ENCODE data around the gene CATSPERD.

CATSPERD gene

DNA sequence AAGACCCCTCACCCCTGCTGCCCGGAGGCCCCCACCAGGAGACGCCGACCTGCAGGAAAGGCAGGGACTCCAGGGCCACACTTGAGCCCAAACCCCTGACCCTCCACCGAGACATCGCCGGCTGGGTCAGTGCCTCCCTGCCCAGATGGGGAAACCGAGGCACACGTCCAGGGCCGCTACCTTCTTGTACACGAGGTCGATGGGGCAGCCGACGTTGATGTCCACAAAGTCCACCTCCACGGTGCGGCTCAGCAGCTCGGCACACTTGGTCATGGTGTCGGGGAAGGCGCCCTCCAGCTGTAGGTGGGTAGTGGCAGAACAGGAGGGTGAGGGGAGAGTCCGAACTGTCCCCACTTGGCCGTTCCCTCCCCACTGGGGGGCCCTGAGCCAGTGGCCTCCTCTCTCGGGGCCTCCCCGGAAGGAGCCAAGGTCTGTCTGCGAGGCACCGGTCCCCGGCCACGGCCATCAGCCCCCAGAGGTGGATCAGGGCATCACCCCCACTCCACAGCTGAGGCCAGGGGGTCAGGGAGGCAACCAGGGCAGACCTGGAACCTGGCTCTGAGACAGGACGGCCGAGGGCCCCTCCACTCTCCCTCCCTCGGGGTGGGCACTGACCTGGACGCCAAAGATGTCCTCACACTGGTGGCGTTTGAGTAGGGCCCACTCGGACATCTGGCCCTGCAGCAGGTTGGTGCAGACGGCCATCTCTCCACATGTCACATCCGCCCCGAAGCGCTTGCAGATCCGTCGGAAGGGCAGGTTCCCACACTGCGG, 67.2 kb downstream of the CATSPERD start:
- DNase-seq (ENCODE audit: low read depth): no peak

DNA sequence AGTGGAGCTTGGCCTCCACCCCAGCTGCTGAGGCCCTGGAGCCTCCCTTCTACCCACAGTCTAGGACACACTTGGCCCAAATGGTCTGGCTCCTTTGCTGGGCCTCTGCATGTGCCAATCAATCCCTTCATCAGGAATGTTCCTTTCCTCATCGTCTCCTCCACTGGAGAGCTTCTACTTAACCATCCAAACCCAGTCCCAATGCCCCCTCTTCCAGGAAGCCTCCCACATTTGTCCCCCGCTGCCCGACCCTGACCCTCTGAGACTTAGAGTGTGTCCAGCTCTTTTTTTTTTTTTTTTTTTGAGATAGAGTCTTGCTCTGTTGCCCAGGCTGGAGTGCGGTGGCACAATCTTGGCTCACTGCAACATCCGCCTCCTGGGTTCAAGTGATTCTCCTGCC, 68.0 kb downstream of the CATSPERD start:
- no peak for DNase-seq (ENCODE audit: low read depth)

DNA sequence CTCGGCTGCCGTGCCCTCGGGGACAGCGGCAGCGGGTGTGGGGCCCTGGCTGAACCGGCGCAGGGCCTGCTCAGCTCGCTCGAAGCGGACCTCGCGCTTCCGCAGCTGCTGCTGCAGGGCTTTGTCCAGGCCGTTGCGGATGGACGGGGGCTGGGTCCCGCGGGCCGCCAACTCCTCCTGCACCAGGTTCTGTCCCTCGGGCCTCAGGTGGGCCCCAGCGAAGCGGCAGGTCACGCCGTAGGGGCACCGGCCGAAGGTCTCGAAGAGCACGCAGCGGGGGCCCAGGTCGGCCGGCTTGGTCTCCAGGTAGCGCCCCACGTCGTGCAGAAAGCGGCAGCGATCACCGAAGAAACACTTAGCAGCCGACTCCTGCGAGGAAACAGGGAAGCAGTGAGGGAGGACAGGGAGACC, 68.9 kb downstream of the CATSPERD start:
- no peak for DNase-seq (ENCODE audit: low read depth)

DNA sequence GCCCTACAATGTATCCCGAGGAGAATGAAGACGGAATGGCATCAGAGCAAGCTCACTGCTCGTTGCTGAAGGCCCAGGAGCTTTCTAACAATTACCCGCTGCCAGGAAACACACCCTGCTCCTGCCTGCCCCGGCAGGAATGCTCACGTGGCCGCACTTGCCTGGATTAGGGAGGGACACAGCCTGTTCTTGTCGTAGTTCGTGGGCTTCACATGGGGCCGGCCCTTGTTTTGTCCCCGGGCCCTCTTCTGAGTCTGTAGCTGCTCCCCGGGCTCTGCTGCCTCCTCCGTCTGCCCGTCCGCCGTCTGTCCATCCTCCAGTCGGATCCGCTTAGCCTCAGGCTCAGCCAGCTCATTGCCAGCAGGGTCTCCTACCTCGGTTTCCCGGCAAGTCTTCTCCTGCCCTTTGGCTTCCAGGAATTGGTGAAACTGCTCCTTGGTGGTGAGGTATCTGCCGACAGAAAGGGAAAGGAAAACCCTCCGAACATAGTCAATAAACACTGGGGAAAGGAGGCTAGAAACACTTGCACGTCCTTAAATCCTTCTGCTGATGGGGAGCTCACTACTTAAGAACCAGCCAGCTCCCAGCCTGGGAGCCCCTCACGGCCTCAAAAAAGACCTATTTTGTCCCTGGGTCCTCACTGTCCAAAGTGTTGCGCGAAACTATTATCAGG, 69.6 kb downstream of the CATSPERD start:
- DNase-seq (ENCODE audit: low read depth): no peak

DNA sequence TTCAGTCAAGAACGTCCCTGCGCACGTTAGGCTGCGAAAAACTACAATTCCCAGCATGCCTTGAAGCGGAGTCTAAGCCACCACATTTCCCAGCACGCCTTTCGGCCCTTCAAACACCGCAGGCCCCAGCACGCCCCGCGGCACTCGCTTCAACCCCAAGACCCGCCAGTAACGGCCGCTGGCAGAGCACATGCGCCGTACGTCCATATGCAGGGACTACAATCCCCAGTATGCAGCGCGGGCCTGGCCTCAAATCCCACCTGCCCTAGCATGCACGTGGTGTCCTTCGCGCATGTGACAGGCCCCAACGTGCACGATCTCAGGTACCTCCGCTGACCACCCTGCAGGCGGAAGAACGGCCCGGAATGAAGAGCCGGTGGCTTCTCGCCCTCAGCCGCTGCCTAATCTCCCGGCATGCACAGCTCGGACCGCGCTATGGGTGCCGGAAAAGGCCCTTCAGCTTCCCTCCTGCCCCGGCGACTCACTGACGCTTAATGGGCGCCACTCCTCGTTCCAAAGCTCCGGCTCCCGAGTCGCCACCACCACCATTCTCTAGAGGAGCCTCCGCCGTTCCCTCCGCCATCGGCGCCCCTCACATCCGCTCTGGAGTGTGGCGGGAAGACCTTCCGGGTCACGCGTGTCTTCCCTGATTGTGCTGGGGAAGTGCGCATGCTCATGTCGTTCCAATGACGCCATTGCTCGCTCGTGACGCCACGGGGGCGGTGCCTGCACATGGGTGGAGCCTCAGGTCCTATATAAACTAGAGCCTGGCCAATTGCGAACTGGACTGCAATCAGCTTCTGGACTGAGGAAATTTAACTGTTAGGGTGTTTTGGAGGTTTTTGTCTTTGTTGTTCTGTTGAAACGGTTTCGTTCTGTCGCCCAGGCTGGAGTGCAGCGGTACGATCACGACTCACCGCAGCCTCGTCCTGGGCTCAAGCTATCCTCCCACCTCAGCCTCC, 70.4 kb downstream of the CATSPERD start, which contains the start of gene DUS3L:
Gene DUS3L (minus strand): TSS at position 605 of the 962 bp plus-strand sequence. CDS start 22 bp downstream, at position 583.
- peak; percentile 90 for DNase-seq (ENCODE audit: low read depth)

DNA sequence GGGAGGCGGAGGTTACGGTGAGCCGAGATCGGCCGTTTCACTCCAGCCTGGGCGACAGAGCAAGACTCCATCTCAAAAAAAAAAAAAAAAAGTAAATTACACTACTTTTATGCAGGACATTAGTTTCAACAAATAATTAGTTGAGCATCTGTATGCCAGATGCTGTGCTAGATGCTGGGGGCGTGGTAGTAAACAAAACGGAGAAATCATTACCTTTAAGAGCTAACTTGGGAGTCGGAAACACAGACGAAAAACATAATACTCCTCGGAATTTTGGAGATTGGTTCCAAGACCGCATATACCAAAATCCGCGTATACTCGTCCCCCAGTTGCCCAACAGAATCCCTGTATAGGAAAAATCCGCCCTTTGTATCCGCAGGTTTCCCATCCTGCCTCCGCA, 71.8 kb downstream of the CATSPERD start:
- no peak for DNase-seq (ENCODE audit: low read depth)

DNA sequence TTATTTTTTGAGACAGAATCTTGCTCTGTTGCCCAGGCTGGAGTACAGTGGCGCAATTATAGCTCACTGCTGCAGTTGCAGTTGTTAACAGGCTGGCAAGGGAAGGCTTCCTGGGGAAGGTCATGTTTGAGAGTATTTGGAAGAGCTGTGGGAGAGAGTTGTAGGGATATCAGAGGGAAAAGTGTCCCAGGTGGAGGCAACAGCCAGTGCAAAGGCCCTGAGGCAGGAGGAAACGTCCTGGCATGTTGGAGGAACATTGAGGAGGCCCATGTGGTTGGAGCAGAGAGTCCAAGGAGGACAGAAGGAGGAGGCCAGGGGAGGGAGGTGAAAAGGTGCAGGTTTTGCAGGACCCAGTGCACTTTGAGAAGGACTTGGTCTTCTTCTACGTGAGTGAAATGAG, 72.8 kb downstream of the CATSPERD start:
- no peak for DNase-seq (ENCODE audit: low read depth)

DNA sequence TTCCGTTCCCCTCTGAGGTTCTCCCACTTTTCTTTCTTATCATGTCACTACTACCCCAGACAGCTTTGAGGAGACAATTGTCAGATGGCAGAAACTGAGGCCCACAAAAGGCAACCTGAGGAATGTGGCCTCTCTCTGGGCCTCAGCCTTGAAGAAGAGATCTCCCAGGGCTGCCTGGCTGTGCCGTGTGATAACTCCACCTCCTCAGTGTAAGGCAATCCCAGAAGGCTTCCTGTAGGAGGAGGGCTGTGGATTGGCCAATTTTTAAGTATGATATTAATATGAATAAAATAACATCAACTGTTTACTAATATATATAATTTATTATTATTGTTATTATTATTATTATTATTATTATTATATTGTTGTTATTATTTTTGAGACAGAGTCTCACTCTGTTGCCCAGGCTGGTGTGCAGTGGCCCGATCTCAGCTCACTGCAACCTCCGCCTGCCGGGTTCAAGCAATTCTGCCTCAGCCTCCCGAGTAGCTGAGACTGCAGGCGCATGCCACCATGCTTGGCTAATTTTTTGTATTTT, 75.0 kb downstream of the CATSPERD start:
- DNase-seq (ENCODE audit: low read depth): no peak

DNA sequence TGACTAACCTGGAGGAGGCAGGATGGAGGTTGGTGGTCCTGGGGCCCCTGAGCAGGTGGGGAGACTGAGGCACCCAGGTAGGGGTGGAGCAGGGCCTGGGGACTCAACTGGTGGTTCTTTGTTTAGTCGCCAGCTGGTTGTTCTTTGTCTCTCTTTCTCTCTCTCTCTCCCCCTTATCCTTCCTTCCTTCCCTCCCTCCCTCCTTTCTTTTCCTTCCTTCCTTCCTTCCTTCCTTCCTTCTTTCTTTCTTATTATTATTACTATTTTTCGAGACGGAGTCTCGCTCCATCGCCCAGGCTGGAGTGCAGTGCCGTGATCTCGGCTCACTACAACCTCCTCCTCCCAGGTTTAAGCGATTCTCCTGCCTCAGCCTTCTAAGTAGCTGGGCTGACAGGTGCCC, 77.8 kb downstream of the CATSPERD start:
- DNase-seq (ENCODE audit: low read depth): no peak

DNA sequence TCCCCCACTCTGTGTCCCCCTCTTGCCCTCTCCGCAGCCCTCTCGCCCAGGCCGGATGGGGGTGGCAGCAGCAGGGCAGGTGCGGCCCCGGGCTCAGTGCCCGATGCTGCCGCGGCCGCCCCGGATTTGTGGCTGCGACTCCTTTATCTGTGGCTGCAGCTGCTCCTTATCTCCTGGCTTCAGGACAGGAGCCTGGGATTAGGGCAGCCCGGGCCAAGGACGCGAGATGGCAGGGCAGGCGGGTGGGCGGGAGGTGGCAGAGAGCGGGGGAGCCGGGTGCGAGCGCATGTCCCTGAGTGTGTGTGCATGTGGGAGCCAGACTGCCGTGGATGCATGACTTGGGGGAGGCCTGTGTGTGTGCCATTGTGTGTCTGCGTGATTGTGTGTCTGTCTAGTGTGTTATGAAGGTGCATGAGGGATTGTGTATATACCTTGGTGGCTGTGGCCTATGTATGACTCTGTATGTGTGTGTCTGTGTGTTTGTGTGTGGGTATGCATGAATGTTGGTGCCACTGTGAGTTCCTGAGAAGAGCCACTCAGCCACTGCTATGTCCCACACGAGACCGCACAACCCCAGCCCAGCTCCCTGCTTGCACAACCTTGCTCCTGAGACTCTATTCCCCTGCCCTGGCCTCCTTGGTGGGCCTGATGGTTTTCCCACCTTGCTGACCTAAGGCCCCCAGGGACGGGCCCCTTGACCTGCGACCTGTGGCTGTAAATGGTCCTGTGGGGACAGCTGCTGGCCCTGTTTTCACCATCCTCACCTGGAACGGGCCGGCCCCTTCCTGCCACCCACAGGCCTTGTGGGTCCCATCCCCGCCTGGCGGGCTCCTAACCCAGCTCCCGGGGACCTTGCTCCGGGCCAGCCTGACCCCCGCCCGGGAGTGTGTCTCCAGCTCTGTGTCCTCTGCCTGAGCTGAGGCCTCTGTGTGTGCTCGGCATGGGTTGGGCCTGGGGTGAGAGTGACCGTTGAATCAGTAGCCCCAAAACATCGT, 79.1 kb downstream of the CATSPERD start:
- DNase-seq (ENCODE audit: low read depth): no peak

DNA sequence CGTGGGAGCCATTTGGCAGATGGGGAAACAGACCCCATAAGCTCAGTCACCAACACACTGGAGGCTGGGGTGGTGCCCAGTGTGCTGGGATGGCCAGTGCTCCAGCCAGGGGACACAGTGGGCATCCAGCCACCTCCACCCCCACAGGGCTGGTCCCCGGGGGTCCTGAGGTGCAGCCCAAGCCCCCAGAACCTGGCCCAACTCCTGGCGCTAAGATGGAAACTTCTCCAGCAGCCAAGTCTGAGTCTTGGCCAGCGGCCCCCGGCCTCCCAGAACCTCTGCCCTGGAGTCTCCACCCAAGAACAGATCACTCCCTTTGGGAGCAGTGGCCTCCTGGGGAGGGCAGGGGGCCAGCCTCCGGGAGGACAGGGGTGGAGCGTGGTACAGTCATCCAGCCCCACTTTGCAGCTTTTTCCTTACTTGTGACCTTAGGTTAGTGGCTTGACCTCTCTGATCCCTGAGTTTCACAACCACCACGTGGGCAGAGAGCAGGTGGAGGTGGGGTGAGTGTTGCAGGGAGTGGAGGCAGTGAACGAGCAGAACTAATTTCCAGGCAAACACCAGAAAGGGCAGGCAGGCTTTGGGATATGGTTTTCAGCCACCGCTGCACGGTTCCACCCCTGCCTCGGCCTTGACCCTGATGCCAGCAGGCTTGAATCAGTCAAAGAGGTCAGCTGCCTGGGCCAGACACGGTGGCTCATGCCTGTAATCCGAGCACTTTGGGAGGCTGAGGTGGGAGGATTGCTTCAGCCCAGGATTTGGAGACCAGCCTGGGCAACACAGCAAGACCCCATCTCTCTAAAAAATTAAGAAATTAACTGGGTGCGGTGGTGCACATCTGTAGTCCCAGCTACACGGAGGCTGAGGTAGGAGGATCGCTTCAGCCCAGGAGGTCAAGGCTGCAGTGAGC, 80.2 kb downstream of the CATSPERD start:
- DNase-seq (ENCODE audit: low read depth): no peak

DNA sequence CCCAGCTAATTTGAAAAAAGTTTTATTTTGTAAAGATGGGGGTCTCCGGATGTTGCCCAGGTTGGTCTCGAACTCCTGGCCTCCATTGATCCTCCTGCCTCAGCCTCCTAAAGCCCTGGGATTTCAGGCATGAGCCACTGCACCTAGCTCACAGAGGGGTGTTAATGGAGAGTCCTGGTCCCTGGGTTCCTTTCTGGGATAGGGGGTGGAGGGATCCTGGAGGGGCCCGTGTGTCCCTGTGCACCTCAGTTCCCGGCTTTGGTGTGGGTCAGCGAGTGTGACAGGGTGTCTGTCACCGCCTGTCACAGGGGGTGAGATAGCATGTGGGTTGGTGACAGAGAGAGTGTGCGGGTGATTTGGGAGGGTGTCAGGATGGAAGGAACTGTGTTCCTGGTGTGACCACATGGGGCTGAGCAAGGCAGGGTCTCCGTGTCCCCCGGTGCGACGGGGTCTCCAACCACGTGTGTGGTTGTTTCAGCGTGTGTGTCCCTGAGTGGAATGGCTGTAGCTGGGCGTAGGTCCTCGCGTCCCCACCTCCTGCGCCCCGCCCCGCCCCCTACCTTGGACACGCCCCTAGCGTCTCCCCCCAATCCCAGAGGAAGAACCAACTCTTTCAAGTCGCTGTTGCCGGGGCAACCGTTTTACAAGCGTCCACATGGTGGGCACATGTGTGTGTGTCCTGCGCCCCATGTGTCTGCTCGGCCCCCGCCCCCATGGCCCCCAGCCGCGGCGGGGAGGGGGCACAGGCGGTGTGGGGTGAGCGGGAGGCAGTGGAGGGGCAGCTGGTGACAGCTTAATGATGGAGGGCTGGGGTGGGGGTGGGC, 81.6 kb downstream of the CATSPERD start:
- no peak for DNase-seq (ENCODE audit: low read depth)

DNA sequence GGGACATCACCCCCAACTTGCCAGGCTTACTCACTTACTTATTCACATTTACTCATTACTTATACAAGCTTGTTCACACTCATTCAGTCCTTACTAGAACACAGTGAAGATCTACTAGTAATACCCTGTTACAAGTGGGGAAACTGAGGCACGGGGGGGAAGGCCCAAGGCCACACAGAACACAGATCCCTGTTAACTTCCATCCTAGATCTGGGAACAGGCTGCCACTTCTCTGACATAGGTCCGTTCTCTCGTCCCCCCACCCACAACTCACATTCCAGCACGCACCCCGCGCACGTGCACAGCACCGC, 83.0 kb downstream of the CATSPERD start:
- DNase-seq (ENCODE audit: low read depth): no peak

DNA sequence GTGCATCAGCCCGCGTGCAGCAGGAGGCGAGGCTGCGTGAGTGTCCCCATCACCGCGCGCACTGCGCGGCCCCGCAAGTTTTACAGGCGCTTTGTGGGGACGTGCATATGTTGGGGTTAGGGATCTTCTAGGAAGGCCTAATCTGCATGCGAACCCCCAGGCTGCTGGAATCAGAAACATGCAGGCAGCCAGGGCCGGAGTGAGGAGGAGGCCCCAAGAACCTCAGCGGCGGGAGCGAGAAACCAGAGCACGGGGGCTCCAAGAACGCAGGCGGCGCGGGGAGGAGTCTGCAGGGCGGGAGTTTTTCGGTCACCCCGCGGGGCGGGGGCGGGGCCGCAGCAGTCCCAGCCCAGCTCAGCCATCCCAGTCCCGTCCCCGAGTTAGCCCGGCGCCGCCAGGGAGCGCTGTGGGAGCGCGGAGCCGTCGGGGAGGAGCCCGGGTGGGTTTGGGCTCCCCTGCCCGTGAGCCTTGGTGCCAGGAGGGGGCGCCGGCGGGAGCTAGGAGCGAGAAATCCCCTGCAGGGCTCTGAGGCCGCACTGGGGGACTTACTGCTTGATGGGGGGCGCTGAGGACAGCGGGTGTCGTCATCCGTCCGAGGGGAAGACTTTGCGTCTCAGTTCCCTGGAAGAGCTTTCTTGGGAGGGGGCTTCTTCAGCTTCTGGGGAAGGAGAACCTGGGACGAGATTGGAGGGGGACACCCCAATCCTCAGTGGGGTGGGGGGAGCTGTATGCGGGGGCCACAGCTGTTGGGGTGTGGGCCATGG, 83.5 kb downstream of the CATSPERD start:
- peak; percentile 90 for DNase-seq (ENCODE audit: low read depth)

DNA sequence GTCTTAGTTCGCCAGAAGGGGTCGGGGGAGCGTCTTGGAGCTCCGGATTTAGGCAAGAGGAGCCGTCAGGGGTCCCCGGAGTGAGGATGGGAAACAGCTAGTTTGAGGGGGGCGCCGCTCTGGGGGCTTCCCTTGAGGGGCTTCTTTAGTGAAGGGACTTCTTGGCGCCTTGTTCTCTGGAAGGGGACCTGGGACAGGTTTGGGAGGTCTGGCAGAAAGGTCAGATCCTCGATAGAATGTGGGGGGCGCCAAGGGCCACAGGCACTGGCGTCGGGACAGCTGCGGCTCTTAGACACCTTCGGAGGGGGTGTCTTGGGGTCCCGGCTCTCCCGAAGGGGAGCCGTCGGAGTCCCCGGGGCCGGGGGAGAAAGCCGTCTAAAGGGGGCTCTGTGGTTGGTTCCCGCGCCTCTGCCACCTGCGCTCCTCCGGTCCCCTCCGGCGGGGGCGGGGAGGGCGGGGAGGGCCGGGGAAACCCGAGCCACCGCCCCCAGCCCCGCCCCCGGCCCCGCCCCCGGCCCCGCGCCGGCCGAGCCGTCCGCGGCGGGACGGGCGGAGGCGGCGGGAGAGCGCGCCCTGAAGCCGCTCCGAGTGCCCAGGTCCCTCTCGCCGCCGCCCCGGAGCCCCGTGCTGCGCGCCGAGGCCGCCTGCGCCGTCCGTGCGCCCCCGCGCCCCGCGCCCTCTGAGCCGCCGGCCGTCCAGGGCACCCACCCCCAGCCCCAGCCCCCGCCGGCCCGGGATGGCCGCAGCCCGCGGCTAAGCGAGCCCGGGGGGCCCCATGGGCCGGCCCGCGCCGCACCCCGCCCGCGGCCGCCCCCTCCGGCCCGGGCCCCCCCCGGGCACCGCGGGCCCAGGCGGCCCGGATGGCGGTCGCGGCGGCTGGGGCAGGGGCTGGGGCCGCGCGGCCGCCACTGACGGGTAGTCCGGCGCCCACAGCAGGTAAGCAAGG, 84.4 kb downstream of the CATSPERD start, which contains the start of gene NRTN:
Gene NRTN (plus strand): TSS at position 552 of the 946 bp plus-strand sequence. CDS start 19,099 bp downstream, outside the sequence.
- no peak for DNase-seq (ENCODE audit: low read depth)

DNA sequence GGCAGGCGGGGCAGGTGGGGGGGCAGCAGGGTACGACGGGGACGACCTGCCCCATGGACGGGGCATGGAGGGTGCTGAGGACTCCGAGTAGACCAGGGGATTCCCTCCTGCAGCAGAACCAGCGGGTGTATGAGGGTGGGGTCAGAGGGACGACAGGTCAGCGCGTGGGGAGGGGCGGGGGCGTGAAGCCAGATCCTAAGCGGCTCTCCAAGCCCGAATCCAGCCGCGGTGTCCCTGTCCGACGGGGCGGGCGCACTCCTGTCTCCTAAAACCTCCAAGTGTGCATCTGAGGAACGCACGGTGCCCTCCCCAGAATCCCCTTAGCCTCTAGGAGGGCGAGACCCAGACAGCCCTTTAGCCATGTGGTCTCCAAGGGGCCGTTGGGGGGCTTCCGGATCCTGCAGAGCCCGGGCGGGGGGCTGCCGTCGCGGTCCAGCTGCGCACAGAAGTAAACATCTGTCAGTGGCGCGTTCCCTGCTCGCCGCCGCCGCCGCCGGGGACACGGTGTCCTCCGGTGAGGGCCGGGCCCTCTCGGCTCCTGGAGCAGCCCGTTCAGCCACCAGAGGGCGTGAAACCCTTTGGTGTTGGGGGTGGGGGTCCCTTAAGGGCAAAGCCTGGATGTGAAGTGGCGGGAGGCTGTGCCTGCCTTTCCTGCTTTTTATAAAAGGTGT, 85.2 kb downstream of the CATSPERD start:
- no peak for DNase-seq (ENCODE audit: low read depth)

DNA sequence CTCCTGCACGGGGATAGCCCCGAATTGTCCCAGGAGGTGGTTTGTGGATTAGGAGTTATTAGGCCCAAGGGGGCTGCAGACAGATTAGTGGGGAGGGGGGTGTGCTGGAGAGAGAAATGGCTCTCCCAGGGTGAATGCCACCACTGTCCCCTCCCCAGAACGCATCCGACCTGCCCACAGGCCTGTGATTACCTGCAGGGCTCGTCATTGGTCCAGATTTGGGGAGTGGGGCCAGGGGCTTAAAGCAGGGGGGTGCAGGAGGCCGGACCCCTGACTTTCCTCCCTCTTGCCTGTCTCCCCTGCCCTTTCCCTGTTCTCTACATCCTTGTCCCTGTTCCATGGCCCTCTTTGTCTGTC, 85.7 kb downstream of the CATSPERD start:
- no peak for DNase-seq (ENCODE audit: low read depth)

All from stimulated activated CD8-positive, alpha-beta memory T cell treated with anti-CD3 and anti-CD28 coated beads, Interleukin-4, amount 100 ng/mL, for 24 hours (primary cell).